AML-193 (cell line): ENCODE results near the gene DMXL2.
"Not testable (repeated sequence)": the region's sequence is repeated elsewhere in the genome, so short reads cannot be mapped to it uniquely, and the experiment has no call there.

Source experiments
- DNase-seq, 2 experiments: peaks; one replicate each; lab custom pipeline; 2025; lab: John Stamatoyannopoulos, UW

Gene DMXL2

GRCh38 chr15:51494411-51495314 lies 127.9 kb downstream of the DMXL2 start:
- no peak for DNase-seq

DNA sequence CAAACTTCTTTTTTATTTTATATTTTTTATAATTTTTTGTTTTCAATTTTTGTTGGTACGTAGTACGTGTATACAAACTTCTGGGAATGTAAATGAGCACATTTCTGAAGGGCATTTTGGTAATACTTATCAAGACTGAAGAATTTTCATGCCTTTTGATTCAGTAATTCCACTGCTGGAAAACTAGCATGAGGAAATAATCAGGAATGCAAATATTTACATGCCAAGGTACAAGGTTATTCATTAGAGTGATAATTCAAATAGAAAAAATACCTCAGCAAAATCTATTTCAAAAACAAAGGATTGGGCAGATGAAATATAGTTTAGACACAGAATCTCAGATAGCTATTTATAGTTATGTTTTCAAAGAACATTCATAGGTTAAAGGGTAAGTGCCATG lies 128.7 kb downstream of the DMXL2 start:
- DNase-seq = no peak

GRCh38 chr15:51492528-51492927 lies 130.0 kb downstream of the DMXL2 start:
- no peak for DNase-seq

DNA sequence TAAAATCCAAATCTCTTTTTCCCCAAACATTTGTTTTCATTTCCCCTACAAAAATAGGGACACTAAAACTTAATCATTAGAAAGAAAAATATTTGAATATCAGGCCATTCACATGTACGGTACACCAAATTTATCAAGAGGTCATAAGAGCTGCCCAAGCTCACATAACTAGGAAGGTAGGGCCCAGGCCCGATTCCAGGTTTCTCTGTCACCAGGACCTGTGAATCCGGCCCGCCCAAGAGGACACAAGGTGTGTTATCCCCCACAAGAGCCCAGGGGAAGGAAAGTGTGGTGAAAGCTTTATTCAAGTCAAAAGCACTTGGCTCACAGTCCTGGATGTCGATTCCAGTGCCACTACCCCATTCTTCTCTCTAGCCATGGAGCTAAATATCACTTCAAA lies 130.6 kb downstream of the DMXL2 start:
- no peak for DNase-seq

- DNase-seq = no peak
Observed at GRCh38 chr15:51484781-51485180, 137.8 kb downstream of the DMXL2 start.

DNA sequence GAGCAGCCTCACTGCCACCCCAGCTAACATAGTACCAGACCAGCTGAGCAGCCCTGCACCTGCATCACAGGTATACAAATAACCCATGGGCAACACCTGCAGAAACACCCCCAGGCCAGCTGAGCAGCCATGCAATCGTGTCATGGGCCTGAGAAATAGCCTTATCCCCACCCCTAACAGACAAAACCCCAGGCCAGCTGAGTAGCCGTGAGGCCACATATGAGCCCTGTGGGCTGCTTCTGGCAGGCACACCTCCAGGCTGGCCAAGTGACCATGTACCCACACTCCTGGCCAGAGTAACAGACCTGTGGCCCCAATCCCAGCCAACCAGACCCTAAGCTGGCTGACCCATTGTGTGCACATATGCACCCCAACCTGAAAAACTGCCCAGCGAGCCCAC lies 138.6 kb downstream of the DMXL2 start:
- no peak for DNase-seq

DNA sequence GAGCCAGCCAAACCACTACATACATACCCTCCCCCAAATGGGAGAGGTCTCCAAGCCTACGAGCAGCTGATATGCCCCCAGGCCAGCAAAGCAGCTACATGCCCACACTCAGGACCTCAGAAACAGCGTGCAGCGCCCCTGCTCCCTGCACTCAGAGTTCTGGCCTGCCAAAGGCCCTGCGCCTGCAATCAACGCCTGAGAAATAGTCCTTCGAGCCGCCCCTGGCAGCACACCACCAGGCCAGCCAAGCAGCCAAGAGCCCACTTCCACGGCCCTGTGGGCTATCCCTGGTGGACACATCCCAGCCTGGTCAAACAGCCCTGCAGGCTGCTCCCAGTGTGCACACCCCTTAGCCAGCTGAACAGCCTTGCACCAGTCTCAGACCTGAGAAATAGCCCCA lies 139.1 kb downstream of the DMXL2 start:
- DNase-seq = no peak

DNA sequence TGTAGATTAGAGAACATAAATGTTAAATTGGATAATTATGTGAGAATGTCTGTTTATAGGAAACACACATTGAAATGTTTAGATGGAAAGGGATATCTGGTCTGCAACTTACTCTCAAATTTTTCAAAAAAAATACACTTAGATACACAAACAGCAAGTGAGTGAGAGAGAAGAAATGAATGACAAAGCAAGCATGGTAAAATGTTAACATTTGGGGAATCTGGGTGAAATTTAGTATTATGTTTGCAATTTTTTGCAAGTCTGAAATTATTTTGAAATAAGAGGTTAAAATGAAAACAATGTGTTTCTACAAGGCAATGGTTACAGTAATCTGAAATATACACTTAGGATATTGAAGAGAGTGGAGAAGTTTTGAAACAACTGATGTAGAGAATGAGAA lies 146.8 kb downstream of the DMXL2 start:
- DNase-seq = no peak

DNA sequence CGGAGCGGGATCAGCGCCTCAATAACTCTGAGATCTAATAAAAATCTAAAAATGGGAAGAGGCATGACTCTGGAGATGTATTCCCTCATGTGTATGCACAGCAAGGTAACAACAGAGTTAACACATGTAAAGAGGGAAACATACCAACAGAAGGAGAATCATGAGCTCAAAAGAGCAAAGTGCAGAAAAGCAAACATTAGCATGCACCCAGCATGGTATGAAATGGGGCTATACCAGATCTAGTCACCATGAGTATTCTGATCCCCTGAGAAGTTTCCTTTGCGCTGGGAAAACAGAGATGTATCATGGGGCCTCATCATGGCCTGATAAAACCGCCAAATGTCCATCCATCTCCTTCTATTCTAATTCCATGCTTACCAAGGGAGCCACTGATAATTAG lies 152.1 kb downstream of the DMXL2 start:
- no peak for DNase-seq

DNA sequence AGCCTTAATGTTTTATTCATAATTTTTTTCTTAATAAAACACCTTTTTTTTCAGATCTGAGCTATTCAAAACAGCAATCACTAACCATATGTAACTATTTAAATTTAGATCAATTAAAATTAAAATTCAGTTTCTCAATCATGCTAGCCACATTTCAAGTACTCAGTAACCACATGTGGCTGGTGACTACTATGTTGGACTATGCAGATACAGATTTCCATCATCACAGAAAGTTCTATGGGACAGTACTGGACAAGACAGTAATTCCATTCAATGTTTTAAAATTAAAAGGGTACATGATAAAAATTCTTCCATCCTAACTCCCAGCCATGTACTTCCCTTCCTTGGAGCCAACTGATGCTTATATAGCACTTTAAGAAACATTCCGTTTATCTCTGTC lies 161.8 kb downstream of the DMXL2 start:
- no peak for DNase-seq

DNA sequence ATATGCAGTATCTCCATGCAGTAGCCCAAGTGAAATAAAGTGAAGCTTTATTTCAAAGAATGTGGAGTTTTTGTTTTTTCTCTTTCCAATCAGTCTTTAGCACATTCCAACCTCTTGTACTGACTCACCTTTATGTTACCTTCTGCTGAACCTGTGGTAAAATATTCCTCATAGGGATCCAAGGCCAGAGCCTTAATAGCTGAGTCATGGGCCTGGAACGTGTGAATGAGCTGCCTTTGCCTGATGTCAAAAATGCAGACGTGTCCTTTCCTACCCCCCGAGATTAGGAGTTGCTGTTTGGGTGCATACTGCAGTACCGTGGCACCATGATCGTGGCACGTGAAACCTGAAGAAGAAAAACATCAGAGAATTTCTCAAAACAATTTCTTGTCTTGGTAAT lies 172.6 kb downstream of the DMXL2 start:
- no peak for DNase-seq

- DNase-seq = no peak
Observed at GRCh38 chr15:51448622-51449399, 173.8 kb downstream of the DMXL2 start.

GRCh38 chr15:51447855-51448621 lies 174.5 kb downstream of the DMXL2 start:
- DNase-seq = no peak

DNA sequence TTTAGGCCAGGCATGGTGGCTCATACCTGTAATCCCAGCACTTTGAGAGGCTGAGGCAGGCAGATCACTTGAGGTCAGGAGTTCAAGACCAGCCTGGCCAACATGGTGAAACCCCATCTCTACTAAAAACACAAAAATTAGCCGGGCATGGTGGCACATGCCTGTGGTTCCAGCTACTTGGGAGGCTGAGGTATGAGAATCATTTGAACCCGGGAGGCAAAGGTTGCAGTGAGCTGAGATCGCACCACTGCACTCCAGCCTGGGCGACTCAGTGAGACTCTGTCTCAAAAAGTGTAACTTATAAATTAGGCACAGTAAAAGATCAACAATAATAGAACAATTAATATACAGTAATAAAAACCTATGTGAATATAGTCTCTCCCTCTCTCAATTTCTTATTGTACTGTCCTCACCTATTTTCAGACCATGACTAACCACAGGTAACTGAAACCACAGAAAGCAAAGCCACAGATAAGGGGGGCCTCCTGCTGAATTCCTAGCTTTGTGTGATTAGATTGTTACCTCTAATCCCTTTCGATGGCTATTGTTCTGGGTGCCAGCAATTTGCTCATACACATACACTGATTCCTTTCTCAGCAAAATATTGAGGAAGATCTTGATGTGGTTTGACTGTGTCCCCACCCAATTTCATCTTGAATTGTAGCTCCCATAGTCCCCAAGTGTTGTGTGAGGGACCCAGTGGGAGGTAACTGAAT lies 176.4 kb downstream of the DMXL2 start:
- not testable (repeated sequence) for DNase-seq

GRCh38 chr15:51444807-51445206 lies 177.8 kb downstream of the DMXL2 start:
- DNase-seq = no peak

GRCh38 chr15:51444112-51444511 lies 178.5 kb downstream of the DMXL2 start:
- no peak for DNase-seq

- DNase-seq = no peak
Observed at GRCh38 chr15:51443282-51443914, 179.2 kb downstream of the DMXL2 start.

DNA sequence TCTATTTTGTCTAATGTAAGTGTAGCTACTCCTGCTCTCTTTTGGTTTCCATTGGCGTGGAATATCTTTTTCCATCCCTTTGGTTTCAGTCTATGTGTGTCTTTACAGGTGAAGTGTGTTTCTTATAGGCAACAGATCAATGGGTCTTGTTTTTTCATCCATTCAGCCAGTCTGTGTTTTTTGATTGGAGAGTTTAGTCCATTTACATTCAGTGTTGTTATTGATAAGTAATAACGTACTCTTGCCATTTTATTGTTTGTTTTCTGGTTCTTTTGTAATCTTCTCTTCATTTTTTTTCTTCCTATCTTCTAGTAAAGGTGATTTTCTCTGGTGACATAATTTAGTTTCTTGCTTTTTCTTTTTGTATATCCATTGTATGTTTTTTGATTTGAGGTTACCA lies 184.0 kb downstream of the DMXL2 start:
- no peak for DNase-seq

GRCh38 chr15:51425517-51426040 lies 197.0 kb downstream of the DMXL2 start:
- DNase-seq = no peak

GRCh38 chr15:51424780-51425179 lies 197.8 kb downstream of the DMXL2 start:
- no peak for DNase-seq

DNA sequence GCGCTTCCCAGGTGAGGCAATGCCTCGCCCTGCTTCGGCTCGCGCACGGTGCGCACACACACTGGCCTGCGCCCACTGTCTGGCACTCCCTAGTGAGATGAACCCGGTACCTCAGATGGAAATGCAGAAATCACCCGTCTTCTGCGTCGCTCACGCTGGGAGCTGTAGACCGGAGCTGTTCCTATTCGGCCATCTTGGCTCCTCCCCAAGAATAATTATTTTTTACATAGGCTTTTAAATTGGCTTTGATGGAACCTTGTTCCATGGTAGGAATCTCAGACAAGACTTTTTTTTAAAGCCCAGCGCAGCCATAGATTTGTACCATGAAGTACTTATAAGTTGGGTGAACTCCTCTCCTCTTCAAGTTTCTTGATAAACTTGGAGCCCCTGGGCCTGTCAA lies 199.5 kb downstream of the DMXL2 start:
- DNase-seq = not testable (repeated sequence)
